AG09319 (cell line): Measurements from ENCODE around the gene THY1.

Experiments used
- DNase-seq: peaks from one replicate; pipeline ENCODE4 v3.0.0-alpha.2; 2010; ENCODE audit warnings: low read depth; ENCODE audit errors: extremely low read depth
- CTCF ChIP-seq: IDR thresholded peaks from 2 replicates; pipeline ENCODE4 v1.5.1; 2011; ENCODE audit warnings: low read depth, mild to moderate bottlenecking, inconsistent platforms, low read length, moderate library complexity

Gene THY1

GRCh38 chr11:119371067-119371601 lies 51.8 kb downstream of the THY1 start:
- TF ChIP-seq CTCF = no peak
- DNase-seq = no peak

GRCh38 chr11:119370486-119371046 lies 52.4 kb downstream of the THY1 start:
- no peak for DNase-seq

GRCh38 chr11:119369132-119369925 lies 53.6 kb downstream of the THY1 start:
- no peak for DNase-seq
- TF ChIP-seq CTCF = no peak

More at GRCh38 chr11:119370486-119371046, 52.4 kb downstream of the THY1 start:
- TF ChIP-seq CTCF = no peak

GRCh38 chr11:119368121-119369034 lies 54.6 kb downstream of the THY1 start:
- no peak for DNase-seq
- no peak for TF ChIP-seq CTCF

GRCh38 chr11:119367661-119368120 lies 55.3 kb downstream of the THY1 start:
- no peak for DNase-seq
- TF ChIP-seq CTCF = no peak
